K562 (cell line): ENCODE data around the gene NRTN. TPM values are rescaled to one million over a fixed set of nuclear protein-coding genes. Genes with fewer than 3 reads are reported as not detected.

Experiments used
- ARID3B ChIP-seq: fragments of 250-450 bp; sonication (Bioruptor Pico); IDR thresholded peaks from 2 replicates; pipeline ENCODE4 v1.4.0; 2020; ENCODE audit warnings: borderline replicate concordance
- CBX3 ChIP-seq, 2 experiments: IDR thresholded peaks; 1 replicate in 1 of 2; 2 replicates in 1 of 2; pipeline ENCODE4 v1.6.1; 2012; ENCODE audit warnings: inconsistent platforms in 2 of 2, low read length in 2 of 2, borderline replicate concordance in 1 of 2, control low read depth in 1 of 2
- DNMT1 ChIP-seq: fragments of 450-650 bp; IDR thresholded peaks from 2 replicates; pipeline ENCODE4 v1.6.1; 2016; ENCODE audit warnings: antibody characterized with exemption, mild to moderate bottlenecking
- GTF3C2 ChIP-seq: IDR thresholded peaks from 3 replicates; pipeline ENCODE4 v1.6.1; 2011; ENCODE audit warnings: borderline replicate concordance, mild to moderate bottlenecking, moderate library complexity; ENCODE audit not compliant: insufficient read length; ENCODE audit errors: extremely low read depth
- HSF4 ChIP-seq: fragments of 250-450 bp; sonication (Bioruptor Pico); IDR thresholded peaks from 2 replicates; pipeline ENCODE4 v2.1.2; 2022; ENCODE audit warnings: mild to moderate bottlenecking, moderate library complexity, borderline replicate concordance
- KDM2B ChIP-seq: fragments of 250-450 bp; sonication (Bioruptor Pico); IDR thresholded peaks from 2 replicates; pipeline ENCODE4 v1.8.0; 2021; ENCODE audit warnings: mild to moderate bottlenecking, moderate library complexity
- MECOM ChIP-seq: fragments of 250-450 bp; sonication (Bioruptor Pico); IDR thresholded peaks from 2 replicates; pipeline ENCODE4 v1.8.0; 2022; ENCODE audit warnings: inconsistent platforms
- MTA3 ChIP-seq: fragments of 450-650 bp; formaldehyde crosslinking; IDR thresholded peaks from 2 replicates; pipeline ENCODE4 v1.6.1; 2017; ENCODE audit warnings: mild to moderate bottlenecking, borderline replicate concordance
- PCBP1 ChIP-seq: fragments of 200-400 bp; formaldehyde crosslinking; IDR thresholded peaks from 2 replicates; pipeline ENCODE4 v1.6.1; 2018; ENCODE audit warnings: mild to moderate bottlenecking, low read depth, low read length; ENCODE audit not compliant: poor library complexity, severe bottlenecking
- PPARD ChIP-seq: fragments of 250-450 bp; sonication (Bioruptor Pico); IDR thresholded peaks from 2 replicates; pipeline ENCODE4 v1.8.0; 2022; ENCODE audit warnings: inconsistent platforms, mild to moderate bottlenecking, moderate library complexity
- RAD21 ChIP-seq, 2 experiments: fragments of 250-450 bp in 1 of 2; fragments of 450-650 bp in 1 of 2; sonication (Bioruptor Pico) in 1 of 2; formaldehyde crosslinking in 1 of 2; IDR thresholded peaks in 1 of 2; conservative IDR thresholded peaks in 1 of 2; 2 replicates each; pipeline versions ENCODE4 v1.4.0 to v1.8.0; 2020 to 2022; ENCODE audit warnings: mild to moderate bottlenecking in 2 of 2, moderate library complexity in 1 of 2
- RERE ChIP-seq: sonication (generic); formaldehyde crosslinking; IDR thresholded peaks from 2 replicates; pipeline ENCODE4 v1.8.0; 2023; ENCODE audit warnings: missing genetic modification reagents, mild to moderate bottlenecking, borderline replicate concordance
- RFX7 ChIP-seq: fragments of 250-450 bp; sonication (Bioruptor Pico); IDR thresholded peaks from 2 replicates; pipeline ENCODE4 v1.5.1; 2021; ENCODE audit warnings: mild to moderate bottlenecking
- TFAM ChIP-seq: fragments of 250-450 bp; sonication (Bioruptor Pico); conservative IDR thresholded peaks from 2 replicates; pipeline ENCODE4 v1.5.0; 2021; ENCODE audit warnings: mild to moderate bottlenecking, moderate library complexity
- TGIF2 ChIP-seq: sonication (generic); formaldehyde crosslinking; IDR thresholded peaks from 2 replicates; pipeline ENCODE4 v1.8.1; 2022; ENCODE audit warnings: mild to moderate bottlenecking, missing genetic modification reagents, moderate library complexity
- ZNF57 ChIP-seq: fragments of 450-650 bp; formaldehyde crosslinking; IDR thresholded peaks from 2 replicates; pipeline ENCODE4 v1.4.0; 2020; ENCODE audit warnings: mild to moderate bottlenecking, moderate library complexity
- polyA plus RNA-seq, 8 experiments: library from polyadenylated mRNA; depleted of rRNA in 4 of 8; stranded (reverse) in 5 of 8; unstranded in 3 of 8; fragments of >200 nt; fragmentation: Nextera tagmentation in 2 of 8; fragmentation: Illumina TruSeq in 1 of 8; extraction: Ambion mirVana in 2 of 8; extraction: Trizol in 1 of 8; gene quantifications; 2 replicates each; pipeline versions ENCODE4 v1.2.1 to v1.2.3, GENCODE V29; 2011 to 2014; ENCODE audit warnings: inconsistent platforms in 1 of 8, missing spikeins in 1 of 8
- total RNA-seq, 7 experiments: library from RNA; depleted of rRNA in 6 of 7; stranded (reverse); fragments of >200 nt in 6 of 7; fragmentation: Illumina TruSeq in 2 of 7; extraction: Trizol in 2 of 7; gene quantifications; 2 replicates each; pipeline versions ENCODE4 v1.2.1 to v1.2.3, GENCODE V29; 2011 to 2021; ENCODE audit warnings: low replicate concordance in 1 of 7

NRTN gene
- total and polyA plus RNA-seq, 9 of the 15 experiments (the other 6 are each of a cell fraction or from before 2014, with no cell fraction given), result 0.62 to 8.1 (median 1.6) TPM; not detected in 2

GRCh38 chr19:5790559-5791520, 14.0 kb upstream of the NRTN start, which contains the start of gene DUS3L (continued):
- TF ChIP-seq HSF4 (CRISPR knock-in tag) (no peak), MECOM (CRISPR knock-in tag) (no peak), KDM2B (no peak), ARID3B (0 out of 2 replicates have a peak, but pooled peaks have one; percentile 62), RERE (CRISPR knock-in tag) (no peak), TFAM (CRISPR knock-in tag) (no peak), ZNF57 (CRISPR knock-in tag) (no peak), PPARD (CRISPR knock-in tag) (no peak), DNMT1 (no peak), PCBP1 (peak; percentile 70), RAD21 (CRISPR knock-in tag; conservative IDR thresholded peaks at IDR 0.05 in 1 of 2, IDR thresholded peaks at IDR 0.05 in 1 of 2) (no peak), MTA3 (peak; percentile 100), GTF3C2 (no peak), TGIF2 (CRISPR knock-in tag) (peak; percentile 100), RFX7 (no peak), CBX3 (IDR thresholded peaks at IDR 0.05; ENCODE audit: borderline replicate concordance in 1 of 2, low read length in 2 of 2) (peak in 1 of 2 experiments; percentile 83; a peak in 2 of 3 replicates)
